GM18907 (cell line): Measurements from ENCODE around the gene CRACDL.

Experiments used
- ATAC-seq: cut with Tn5 transposase; IDR thresholded peaks from one replicate; pipeline ENCODE4 v1.9.1; 2021; ENCODE audit warnings: mild to moderate bottlenecking, moderate library complexity; ENCODE audit not compliant: unreplicated experiment

Gene CRACDL

DNA sequence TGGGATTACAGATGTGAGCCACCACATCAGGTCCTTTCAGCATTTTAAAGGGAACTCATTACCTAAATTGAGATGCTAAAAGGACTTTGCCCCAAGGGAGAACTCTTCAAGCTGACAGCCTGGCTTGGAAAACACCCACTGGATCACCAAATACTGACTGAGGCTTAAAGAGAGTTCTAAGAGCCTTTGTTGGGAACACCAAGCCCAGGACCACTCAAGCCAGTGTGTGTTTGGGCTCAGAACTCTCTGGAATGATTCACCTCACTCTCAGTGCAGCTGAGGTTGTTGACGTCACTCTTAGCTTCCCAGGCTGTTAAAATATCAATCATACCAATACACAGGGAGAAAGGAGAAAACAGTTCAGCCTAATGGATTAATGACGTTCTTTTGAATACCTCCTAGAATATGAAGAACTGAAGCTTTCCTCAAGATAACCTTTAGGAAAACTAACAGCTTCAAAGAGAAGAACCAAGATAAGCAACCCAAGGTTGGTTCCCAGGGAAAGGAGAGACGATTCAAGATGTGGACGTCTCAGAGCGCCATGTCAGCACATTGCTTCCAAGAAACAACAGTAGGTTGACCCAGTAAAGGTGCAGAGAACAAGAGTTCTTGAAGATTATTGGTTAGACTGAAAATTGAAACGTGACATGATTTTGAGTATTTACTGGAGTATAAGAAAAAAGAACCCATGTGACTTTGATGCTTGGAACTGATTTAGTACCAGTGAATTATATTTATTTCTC, 157.1 kb downstream of the CRACDL start:
- no peak for ATAC-seq

DNA sequence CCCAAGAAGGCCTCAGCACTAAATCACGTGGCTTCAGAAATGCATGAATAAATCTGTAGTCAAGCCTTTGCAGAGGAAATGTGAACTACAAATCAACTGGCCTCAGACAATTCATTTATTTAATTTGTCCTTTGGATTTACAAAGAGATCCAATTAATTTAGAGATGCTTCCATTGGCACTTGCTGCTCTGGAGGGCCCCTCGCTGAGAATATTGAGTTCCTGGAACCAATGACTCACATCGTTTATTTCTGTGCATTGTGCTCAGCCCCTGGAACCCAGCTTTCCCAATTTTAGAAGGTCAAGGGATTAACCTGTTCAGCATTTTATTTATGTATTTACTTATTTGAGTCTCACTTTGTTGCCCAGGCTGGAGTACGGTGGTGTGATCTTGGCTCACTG, 157.9 kb downstream of the CRACDL start:
- ATAC-seq, result no peak

DNA sequence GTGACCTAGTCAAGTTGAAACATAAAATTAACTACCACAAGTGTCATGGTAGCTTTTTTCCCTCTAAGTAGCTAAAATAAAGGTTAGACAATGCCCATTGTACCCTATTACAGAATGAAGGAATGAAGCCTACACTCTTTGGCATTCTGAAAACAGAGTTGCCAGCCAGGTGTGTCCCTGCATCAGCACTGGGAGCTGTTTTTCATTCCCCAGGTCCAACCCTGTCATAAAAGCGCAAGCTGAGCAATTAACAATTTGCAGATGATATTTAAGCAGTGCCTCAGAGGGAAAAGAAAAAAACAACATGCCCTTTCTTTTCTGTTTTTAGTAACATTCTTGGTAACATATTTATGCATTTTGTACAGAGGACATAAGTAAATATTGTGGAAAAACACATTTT, 158.3 kb downstream of the CRACDL start:
- no peak for ATAC-seq

DNA sequence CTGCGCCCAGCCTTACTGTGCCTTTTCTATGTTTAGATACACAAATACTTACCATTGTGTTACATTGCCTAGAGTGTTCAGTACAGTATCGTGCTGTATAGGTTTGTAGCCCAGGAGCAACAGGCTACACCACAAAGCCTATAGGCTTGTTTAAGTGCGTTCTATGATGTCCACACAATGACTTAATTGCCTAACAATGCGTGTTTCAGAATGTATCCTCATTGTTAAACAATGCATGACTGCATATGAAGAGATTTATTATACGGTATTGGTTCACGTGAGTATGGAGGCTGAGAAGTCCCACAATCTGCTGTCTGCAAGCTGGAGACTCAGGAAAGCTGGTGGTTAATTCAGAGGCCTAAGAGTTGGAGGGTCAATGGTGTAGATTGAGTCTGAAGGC, 158.9 kb downstream of the CRACDL start:
- ATAC-seq, result no peak

DNA sequence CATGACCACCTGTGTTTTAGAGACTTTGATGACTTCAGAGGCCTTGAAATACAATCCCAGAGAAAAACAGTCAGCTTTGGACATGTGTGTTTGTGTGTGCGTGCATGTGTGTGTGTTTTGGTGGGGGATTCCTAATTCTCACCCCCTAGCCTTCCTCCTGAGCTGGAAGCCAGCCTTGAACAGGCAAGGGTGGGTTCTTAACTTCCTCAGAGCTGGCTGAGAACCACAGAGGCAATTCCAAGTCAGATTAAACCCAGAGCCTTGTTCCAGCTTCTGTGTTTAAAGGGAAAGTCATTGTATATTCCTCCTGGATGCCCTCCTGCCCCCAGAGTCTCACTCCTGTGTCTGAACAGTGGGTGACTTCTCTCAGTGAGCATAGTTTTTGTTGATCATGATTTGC, 159.9 kb downstream of the CRACDL start:
- ATAC-seq, result no peak

DNA sequence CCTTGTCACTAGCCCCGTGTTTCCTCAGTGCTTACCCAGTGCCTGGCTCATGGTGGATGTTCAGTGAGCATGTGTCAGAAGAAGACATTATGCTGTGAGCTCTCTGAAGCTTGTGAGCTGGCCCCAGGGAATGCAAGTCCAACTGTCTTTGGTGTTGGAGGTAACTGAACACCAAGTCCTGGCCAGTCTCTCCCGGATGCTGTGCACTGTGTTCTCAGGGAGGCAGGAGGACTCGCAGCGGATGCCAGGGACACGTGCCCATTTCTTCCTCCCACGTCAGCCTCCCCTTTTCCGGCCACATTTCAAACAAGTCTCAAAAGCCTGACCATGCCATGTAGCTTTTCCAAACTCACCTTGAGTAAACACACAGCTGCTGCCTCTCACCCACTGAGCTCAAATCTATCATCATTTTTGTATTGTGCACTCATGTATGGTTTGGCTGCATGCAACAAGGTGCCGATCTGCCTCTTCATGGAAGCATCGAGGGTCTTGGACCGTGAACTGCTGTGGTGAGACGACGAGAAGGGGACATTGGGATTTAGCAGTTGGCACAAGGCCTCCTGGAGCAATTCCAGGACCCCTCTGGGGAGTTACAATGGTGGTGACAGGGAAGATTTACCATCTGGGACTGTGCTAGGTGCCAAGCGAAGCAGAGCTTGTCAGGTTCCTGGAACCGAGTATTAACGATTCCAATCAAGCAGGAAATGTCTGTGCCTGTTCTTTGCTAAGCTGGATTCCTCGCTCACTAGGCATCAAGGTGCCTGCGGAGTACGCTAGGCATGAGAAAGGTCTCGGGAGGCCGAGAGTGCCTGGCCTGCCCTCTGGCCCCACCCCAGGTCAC, 160.7 kb downstream of the CRACDL start:
- no peak for ATAC-seq

DNA sequence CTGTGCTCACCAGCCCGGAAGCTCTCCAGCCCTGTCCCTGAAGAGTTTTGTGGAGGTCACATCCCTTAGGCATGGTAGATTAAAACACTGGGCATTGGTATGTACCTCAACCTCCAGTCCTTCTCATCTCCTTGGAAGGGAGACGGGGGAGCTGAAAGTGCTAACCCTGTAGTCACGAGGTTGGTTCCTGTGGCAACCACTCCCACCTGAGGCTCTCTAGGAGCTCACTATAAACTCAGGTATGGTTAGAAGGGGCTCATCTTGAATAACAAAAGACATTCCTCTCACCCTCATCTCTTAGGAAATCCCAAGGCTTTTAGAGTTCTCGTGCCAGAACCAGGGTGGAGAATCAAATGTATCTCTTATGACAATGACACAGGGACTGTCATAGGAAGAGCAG, 162.1 kb downstream of the CRACDL start:
- ATAC-seq, result no peak

DNA sequence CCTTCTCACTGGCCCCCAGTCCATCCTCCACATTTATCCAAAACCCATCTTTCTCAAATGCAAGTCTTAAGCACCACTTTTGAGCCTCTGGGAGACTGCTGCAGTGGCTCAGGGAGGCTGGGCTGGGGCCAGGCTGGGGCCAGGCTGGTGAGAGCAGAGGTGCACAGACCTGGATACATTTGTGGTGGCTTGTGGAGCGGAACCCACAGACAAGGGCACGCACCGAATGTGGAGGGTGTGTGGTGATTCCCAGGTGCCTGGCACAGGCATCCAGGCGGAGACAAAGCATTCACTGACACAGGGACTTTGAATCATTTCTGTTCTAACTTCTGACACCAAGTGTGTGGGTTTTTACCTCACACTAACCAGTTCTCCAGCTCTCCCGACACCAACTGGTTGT, 162.9 kb downstream of the CRACDL start:
- no peak for ATAC-seq

DNA sequence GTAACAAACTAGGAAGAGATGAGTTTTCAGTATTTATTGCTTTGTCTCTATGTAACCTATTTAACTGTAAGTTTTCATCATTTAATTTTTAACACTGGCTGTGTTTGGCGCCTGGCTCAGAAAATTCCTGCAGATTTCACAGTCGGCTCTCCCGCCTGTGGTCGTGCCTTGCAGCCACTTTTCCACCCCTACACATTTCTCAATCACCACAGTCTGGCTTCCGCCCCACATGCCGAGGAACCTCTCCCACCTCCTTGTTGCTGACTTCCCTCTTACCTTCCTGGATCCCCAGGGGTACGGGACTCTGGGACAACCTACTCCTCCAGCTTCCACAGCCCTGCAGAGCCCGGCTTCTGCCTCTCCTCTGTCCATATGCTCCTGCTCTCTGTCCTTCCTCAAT, 163.5 kb downstream of the CRACDL start:
- ATAC-seq, result no peak

DNA sequence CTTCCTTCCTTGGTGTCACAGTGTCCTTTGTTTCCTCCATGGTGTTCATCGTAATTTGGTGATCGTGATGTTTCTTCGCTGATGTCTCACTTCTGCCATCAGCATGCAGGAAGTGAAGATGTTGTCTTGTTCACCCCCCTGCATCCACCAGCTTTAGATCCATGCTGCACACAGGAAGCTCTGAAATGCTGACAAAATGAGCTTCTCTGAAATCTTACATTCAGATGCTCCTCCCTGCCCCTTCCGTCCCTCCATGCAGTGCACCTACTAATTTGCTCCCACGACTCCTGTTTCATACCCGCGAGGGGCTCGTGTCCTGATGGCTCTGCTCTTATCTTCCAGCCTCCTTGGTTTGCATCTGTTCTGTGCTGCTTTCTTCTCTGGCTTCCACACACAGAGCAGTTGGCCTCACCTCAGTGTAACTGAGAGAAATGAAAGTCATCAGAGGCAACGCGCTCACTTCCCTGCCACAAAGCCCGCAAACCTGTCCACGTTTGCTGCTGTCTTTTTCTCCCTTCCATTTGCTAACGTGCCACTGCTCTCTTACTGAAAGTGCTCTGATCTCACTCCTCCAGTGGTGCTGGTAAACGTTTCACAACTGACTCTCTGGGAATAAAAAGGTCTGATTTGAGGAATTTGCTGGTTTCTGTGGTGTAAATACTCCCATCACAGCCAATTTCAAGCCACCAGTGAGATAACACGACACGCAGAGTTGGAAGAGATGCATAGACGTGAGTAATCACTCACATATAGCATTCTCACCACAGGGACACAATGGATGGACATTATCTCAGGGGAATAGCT, 164.1 kb downstream of the CRACDL start:
- no peak for ATAC-seq

DNA sequence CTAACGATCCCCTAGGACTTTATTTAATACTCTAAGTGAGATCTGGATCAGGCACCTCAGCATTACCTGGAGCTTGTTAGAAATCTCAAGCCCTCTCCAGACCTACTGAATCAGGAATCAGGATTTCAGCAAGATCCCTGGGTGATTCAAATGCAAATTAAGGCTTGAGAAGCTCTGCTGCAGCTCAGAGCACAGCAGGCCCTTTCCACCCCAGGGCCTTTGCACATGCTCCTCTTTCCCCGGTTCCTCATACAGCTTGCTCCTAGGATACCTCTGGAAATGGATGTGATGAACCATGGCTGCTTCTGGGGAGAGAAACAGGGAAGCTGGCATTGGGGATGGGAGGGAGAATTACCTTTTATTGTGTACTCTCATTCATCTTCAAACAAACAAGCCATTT, 164.8 kb downstream of the CRACDL start:
- ATAC-seq, result no peak

DNA sequence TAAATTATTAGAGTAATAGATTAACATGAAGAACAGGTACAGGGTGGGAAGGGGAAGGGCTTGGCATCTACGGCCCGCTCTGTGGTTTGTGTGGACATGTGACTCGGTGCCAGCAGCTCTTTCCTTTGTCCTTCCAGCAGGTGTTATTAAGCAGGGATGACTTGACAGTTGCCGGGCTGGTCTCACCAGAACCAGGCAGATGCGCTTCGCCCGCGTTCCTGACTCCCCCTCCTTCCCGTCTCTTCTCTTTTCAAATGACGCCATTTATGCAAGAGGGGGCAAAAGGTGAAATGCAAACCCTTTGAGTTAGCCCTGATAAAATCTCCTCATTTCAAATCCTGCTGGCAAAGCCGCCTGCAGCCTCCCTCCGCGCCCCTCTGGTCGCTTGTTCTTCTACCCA, 166.2 kb downstream of the CRACDL start:
- no peak for ATAC-seq

DNA sequence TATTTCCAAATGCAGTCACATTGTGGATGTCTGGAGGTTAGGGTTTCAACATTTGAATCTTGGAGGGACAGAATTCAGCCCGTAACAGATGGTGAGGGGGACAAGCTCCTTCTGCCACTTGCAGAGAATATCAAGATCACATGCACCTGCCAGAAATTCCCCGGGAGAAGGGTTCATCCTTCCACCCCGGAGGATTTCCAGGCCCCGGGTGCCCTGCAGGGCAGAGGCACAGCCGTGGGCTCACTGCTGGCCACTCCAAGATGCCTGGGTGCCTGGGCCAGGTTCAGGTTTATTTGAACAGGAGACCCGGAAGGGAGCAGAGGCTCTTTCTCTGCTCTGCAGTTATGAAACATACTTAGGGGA, 166.9 kb downstream of the CRACDL start:
- ATAC-seq, result no peak

DNA sequence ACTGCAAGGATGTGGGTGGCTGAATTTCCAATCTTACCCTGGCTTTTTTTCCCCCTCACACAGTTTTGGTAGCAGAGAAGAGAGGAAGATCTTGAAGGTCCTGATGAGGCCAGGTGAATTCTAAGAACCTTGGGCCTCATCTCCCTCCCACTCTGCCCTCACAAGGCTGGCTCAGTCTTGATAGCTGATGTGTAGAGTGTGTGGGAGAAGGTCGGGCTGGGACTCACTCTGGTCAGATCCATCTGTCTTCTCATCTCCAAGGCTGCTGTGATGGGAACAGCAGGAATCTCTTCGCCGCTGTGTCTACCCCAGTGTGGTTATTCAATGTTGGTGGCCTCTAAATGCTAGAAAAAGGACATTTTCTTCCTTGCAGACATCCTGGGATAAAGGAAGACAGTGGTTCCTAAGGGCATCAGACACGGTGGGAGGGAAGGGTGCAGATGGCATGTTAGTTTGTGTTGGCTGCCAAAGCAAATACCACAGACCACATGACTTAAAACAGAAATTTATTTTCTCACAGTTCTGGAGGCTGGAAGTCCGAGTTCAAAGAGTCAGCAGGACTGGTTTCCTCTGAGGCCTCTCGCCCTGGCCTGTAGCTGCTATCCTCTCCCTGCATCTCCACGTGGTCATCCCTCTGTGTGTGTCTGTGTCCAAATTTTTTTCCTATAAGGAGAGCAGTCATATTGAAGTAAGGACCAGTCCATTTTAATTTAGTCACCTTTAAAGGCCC, 167.5 kb downstream of the CRACDL start:
- ATAC-seq, result no peak

DNA sequence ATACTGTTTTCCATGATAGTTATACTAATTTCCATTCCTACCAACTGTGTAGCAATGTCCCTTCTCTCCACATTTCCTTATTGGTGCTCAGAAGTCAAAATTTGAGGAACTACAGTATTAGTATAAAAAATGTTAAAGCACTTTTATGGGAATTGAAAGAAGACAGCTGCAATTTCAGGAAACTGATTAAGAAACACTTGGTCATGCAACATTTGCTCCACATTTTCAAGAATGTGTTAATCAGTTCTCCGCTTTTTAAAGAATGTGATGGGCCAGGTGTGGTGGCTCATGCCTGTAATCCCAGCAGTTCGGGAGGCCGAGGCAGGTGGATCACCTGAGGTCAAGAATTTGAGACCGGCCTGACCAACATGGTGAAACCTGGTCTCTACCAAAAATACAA, 171.5 kb downstream of the CRACDL start:
- no peak for ATAC-seq

DNA sequence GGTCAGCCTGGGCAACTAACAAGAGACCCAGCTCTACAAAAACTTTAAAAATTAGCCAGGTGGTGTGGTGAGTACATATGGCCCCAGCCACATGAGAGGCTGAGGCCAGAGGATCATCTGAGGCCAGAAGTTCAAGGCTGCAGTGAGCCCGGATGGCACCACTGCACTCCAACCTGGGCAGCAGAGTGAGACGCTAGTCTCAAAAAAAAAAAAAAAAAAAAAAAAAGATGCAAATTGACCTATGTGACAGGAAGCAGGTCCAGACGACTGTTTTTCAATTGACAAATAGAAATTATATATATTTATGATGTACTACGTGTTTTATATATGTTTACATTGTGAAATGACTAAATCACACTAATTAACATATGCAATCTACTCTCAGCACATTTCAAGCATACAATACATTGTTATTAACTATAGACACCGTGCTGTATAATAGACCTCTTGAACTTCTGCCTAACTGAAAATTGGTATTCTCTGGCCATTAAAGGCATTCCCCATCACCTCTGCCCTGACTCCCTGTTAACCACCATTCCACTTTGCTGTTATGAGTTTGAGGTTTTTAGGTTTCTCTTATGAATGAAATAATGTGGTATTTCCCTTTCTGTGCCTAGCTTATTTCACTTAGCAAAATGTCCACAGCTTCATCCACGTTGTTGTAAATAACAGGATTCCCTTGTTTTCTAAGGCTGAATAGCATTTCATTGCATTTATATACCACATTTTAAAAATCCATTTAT, 172.6 kb downstream of the CRACDL start:
- no peak for ATAC-seq

DNA sequence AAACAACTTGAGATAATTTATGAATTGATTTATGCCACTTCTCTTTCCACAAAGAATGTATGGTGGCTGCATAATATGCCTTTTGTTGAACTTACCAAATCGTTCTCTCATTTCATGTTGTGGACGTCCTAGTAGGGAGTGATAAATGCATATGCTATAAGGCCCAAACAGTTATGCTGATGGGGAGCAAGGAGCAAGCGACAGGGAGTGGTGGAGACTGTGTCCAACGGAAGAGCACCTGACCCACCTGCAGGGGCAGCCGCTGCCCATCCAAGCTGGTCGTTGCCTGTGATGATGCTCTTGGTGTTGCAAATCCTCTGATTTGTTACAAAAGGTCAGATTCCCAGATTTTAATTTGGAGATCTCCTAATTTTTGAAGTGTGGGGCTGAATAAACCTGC, 174.1 kb downstream of the CRACDL start:
- no peak for ATAC-seq

DNA sequence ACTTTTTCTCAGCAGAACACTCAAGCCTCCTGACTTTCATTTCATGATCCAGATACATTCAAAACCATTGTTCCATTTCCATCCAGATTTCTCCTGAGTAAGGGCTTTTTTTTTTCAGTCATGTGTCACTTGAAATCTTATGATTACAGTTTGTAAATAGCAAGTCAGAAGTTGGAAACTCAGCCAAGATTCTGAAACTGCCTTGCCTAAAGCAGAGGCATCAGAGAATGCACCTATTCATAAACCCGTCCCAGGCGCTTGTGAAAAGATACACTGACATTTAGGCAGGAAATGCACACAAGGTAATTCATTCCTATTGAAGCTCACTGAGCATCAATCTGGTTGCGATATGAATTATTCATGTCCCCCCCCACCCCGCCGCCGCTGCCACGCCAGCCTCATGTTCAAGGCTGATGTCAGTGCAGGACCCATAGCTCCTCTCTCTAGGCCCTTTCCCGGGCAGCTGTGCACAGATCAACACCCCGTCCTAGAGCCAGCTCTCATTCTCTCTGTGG, 174.7 kb downstream of the CRACDL start:
- no peak for ATAC-seq

DNA sequence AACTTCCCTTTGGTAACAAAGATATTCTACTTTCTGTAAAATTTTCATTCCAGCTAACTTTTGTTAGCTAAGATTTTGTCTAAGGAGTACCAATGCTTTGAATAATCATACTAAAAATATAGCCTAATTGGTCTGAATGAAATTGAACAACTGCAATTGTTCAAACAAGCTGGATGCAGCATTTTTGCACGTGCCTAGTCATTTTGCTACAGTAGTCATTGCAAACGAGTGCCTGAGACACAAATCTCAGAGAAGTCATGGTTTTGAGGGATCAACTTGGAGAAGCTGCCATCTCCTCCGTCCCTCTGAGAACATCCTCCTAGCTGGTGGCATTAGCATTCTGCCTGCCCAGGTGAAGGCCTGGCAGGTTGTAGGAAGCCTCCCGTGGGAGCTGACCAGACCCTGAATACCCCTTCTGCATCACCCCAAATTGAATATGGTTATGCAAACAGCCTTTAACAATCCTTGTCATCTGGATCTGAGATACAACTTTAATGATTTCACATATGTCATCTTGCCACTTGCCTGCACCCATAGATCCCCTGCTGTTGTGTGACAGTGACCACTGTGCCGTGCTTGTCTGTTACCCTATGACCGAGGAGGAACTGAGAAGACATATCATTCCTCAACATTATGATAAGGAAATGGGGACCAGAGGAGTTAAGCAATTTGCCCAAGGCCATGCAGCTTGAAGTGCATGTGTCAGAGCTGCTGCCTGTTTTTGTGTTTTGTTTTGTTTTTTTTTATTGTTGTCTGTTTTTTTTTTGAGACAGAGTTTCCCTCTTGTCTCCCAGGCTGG, 176.0 kb downstream of the CRACDL start:
- ATAC-seq, result no peak
